ENCODE data around the gene RPS3A. TPM values are rescaled to one million over a fixed set of nuclear protein-coding genes. Genes with fewer than 3 reads are reported as not detected.

Gene RPS3A
- total and polyA plus RNA-seq, 2 donors (not counting 3 experiments of a cell fraction or from before 2014, with no cell fraction given): 1,367 to 1,494 TPM

DNA sequence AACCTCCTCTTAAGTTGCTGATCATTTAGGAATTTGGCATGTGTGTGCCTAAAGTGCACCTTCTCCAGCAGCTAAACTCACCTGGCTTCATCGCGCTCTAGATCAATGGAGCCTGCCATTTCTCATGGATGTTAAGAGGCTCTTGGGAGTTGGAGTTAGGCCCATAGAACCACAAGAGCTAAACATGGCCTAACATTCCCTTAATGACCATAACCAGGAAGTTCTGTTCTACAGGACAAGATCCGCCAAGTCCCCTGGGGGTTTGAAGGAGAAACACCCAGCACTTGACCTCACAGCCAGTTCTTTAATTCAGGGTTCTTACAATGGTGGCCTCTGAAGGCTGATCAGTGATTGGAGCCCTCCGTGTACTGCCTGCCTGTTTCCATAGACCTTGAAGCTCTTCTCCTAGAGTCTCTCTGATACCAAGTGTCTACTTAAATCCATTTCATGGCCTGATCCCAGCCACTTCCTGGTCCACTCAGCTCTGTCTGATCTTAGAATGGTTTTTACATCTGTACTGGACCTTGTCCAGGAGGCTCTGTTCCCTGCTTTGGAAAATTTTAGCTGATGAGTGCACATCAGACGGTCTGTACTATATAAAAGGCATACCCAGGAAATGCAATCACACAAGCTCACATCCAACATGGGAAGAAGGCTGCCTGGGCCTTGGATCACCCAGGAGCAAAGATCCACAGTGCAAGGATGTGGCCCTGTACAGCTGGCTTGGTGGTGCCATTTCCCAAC, 45.1 kb downstream of the RPS3A start:
- dilution Hi-C loops (cut with MboI; ENCODE audit: extremely low pct_ligation_motif_present, low sequenced_read_pairs): no loop called here
- Histone ChIP-seq H3K27me3 (ENCODE audit: control insufficient read depth in 2 of 2, insufficient read depth in 2 of 2, low read length in 2 of 2) (no peaks in the 10 kb centered on the region), H3K4me3 (replicated peaks in 1 of 3; ENCODE audit: insufficient read depth in 1 of 3, low read depth in 1 of 3, low read length in 3 of 3) (no peak overlapping the region), H3K36me3 (ENCODE audit: control insufficient read depth in 2 of 2, extremely low read depth in 1 of 2, insufficient read depth in 2 of 2, low read length in 2 of 2) (peaks cover 15 to 30% of the 10 kb centered on the region in 2 experiments), H3K4me2 (ENCODE audit: insufficient read depth, low read length) (no peak overlapping the region), H2AFZ (ENCODE audit: low read depth, low read length) (no peak overlapping the region), H4K20me1 (replicated peaks; ENCODE audit: control insufficient read depth, extremely low read depth, insufficient read depth, low read length) (no peaks in the 10 kb centered on the region), H3K4me1 (ENCODE audit: control insufficient read depth, extremely low read depth, insufficient read depth, low read length) (no peaks in the 10 kb centered on the region), H3K9me3 (replicated peaks; ENCODE audit: control insufficient read depth, insufficient read depth, low read length) (no peaks in the 10 kb centered on the region), H3K27ac (ENCODE audit: insufficient read depth, low read depth, low read length) (no peak overlapping the region), H3K9me1 (replicated peaks; ENCODE audit: control insufficient read depth, extremely low read depth, insufficient read depth, low read length) (no peaks in the 10 kb centered on the region), H3K79me2 (ENCODE audit: control insufficient read depth, insufficient read depth, low read length) (no peaks in the 10 kb centered on the region), H3K9ac (replicated peaks; ENCODE audit: extremely low read depth, insufficient read depth, low read length) (no peak overlapping the region)
- no peak for DNase-seq (ENCODE audit: low read depth, low spot score)
- ChIA-PET POLR2A (no interaction called here), CTCF (interaction anchor here (1.0 kb wide), 1 partner anchor 17 kb away, joined by 3 read pairs; no protein-coding TSS in a partner anchor)
- TF ChIP-seq CTCF (IDR thresholded peaks at IDR 0.05; ENCODE audit: extremely low read depth in 1 of 2, insufficient read depth in 1 of 2, low read depth in 1 of 2, low read length in 2 of 2) (no peak), JUN (IDR thresholded peaks at IDR 0.05; ENCODE audit: borderline replicate concordance, insufficient read depth, insufficient read length, low read depth) (no peak), MYC (IDR thresholded peaks at IDR 0.05; ENCODE audit: low read depth, low read length) (no peak), FOS (IDR thresholded peaks at IDR 0.05; ENCODE audit: borderline replicate concordance, insufficient read depth, low read length) (no peak), POLR2A (IDR thresholded peaks at IDR 0.05; ENCODE audit: low read depth, low read length) (no peak), EZH2 (IDR thresholded peaks at IDR 0.05; ENCODE audit: borderline replicate concordance, low read depth, low read length, severe bottlenecking) (no peak), POLR2AphosphoS5 (IDR thresholded peaks at IDR 0.05; ENCODE audit: insufficient read depth, low read depth, low read length) (no peak), GATA2 (IDR thresholded peaks at IDR 0.05; ENCODE audit: insufficient read depth, insufficient read length, low read depth, low read length) (no peak)
- TF ChIP-seq, protein P1, sequence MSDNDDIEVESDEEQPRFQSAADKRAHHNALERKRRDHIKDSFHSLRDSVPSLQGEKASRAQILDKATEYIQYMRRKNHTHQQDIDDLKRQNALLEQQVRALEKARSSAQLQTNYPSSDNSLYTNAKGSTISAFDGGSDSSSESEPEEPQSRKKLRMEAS (IDR thresholded peaks at IDR 0.05; ENCODE audit: insufficient read depth, insufficient read length): no peak
- intact Hi-C loops (cut with micrococcal nuclease): no loop called here
- BruUV-seq (replicated peaks): no TSS peak
- FAIRE-seq: no peak

Data from endothelial cell of umbilical vein (primary cell).